Loucy (cell line): ENCODE measurements around the gene INPP5D.

Experiments used
- EZH2phosphoT487 ChIP-seq: fragments of 200-600 bp; IDR thresholded peaks from 2 replicates; pipeline ENCODE4 v1.6.1; 2018; ENCODE audit warnings: antibody characterized with exemption, mild to moderate bottlenecking, moderate library complexity, borderline replicate concordance
- TF ChIP-seq, protein P1 (sequence below): fragments of 200-600 bp; sonication (generic); conservative IDR thresholded peaks from 2 replicates; pipeline ENCODE4 v1.5.1; 2014; ENCODE audit warnings: mild to moderate bottlenecking, antibody characterized with exemption, low read length

DNA sequence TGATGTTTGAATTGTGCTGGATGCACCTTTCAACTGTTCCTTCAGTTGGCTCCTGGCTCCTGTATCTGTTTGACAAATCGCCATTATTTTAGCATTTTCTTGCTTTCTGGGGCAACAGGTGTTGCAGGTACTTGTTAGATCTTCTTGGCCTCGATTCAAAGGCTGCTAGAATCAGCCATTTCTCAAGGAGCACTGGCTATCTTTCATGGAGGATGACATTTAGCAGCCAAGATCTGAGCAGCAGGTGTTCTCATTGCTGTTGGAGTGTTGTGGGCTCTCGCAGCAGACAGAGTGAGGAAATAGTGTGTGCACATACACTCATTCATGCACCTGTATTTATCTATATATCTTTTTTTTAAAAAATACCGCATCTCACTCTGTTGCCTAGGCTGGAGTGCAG is 52.2 kb downstream of the INPP5D start:
- TF ChIP-seq, protein P1, sequence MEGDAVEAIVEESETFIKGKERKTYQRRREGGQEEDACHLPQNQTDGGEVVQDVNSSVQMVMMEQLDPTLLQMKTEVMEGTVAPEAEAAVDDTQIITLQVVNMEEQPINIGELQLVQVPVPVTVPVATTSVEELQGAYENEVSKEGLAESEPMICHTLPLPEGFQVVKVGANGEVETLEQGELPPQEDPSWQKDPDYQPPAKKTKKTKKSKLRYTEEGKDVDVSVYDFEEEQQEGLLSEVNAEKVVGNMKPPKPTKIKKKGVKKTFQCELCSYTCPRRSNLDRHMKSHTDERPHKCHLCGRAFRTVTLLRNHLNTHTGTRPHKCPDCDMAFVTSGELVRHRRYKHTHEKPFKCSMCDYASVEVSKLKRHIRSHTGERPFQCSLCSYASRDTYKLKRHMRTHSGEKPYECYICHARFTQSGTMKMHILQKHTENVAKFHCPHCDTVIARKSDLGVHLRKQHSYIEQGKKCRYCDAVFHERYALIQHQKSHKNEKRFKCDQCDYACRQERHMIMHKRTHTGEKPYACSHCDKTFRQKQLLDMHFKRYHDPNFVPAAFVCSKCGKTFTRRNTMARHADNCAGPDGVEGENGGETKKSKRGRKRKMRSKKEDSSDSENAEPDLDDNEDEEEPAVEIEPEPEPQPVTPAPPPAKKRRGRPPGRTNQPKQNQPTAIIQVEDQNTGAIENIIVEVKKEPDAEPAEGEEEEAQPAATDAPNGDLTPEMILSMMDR: no peak
- no peak for TF ChIP-seq EZH2phosphoT487
